Adrenal gland (tissue), 12 donors: ENCODE data around the gene PRIMA1. TPM values are rescaled to one million over a fixed set of nuclear protein-coding genes. Genes with fewer than 3 reads are reported as not detected.

Source experiments
- DNase-seq, 7 donors: peaks; one replicate each; pipeline ENCODE4 v3.0.0-alpha.2; 2019 to 2020
- H3K27ac ChIP-seq, 5 donors: fragments of 200-600 bp; sonication (generic) in 4 of 5; 1 replicate in 3 of 5; 2 replicates in 2 of 5; pipeline versions ENCODE4 v1.5.1 to v1.8.0; 2016 to 2020; ENCODE audit warnings: mild to moderate bottlenecking in 1 of 5
- H3K27me3 ChIP-seq: fragments of 200-600 bp; 2 replicates; pipeline ENCODE4 v1.8.0; 2021
- H3K36me3 ChIP-seq, 2 donors: fragments of 200-600 bp; replicated peaks in 1 of 2; 1 replicate in 1 of 2; 2 replicates in 1 of 2; pipeline versions ENCODE4 v1.5.1 to v1.8.0; 2018 to 2022
- H3K4me1 ChIP-seq, 2 donors: fragments of 200-600 bp; replicated peaks in 1 of 2; 1 replicate in 1 of 2; 2 replicates in 1 of 2; pipeline versions ENCODE4 v1.5.1 to v1.8.0; 2018 to 2021
- H3K4me3 ChIP-seq, 4 donors: fragments of 200-600 bp; sonication (generic) in 3 of 4; one replicate each; pipeline ENCODE4 v1.5.1; 2016 to 2018
- H3K9me3 ChIP-seq, 3 donors: fragments of 200-600 bp; sonication (generic) in 1 of 3; replicated peaks in 1 of 3; 1 replicate in 2 of 3; 2 replicates in 1 of 3; pipeline versions ENCODE4 v1.5.1 to v1.8.0; 2016 to 2021
- CTCF ChIP-seq, 6 experiments: fragments of 450-650 bp in 4 of 6; fragments of 200-600 bp in 2 of 6; sonication (generic) in 1 of 6; IDR thresholded peaks; 1 replicate in 5 of 6; 2 replicates in 1 of 6; pipeline versions ENCODE4 v1.5.1 to v1.8.0; 2016 to 2021; ENCODE audit warnings: antibody characterized with exemption in 6 of 6, mild to moderate bottlenecking in 2 of 6, moderate library complexity in 1 of 6
- POLR2A ChIP-seq, 2 donors: fragments of 450-650 bp; IDR thresholded peaks; one replicate each; pipeline ENCODE4 v1.6.1; 2017; ENCODE audit warnings: antibody characterized with exemption in 2 of 2, mild to moderate bottlenecking in 2 of 2, moderate library complexity in 1 of 2
- WGBS, 4 donors: extraction: QIAGEN DNeasy Blood & Tissue Kit in 2 of 4; methylation state at CpG; one replicate each; pipeline versions ENCODE4 v1.1.5 to v1.1.7; 2013 to 2017; 5-methylcytosine and 5-hydroxymethylcytosine counted together
- intact Hi-C, 2 donors: fragments of 100-400 bp; cut with DNase I; formaldehyde crosslinking; loops; one replicate each; pipeline versions ENCODE4 v1.14.1 to v1.15.0; 2022 to 2023
- polyA plus RNA-seq, 3 donors: library from polyadenylated mRNA; stranded (reverse); fragments of 200-250 nt in 2 of 3; fragments of 350-450 nt in 1 of 3; fragmentation: Illumina TruSeq in 1 of 3; extraction: RNeasy Lipid Tissue Mini Kit (QIAGEN cat#74804) in 1 of 3; gene quantifications; one replicate each; pipeline ENCODE4 v1.2.3, GENCODE V29; 2013 to 2014
- total RNA-seq, 9 donors: library from RNA; depleted of rRNA in 4 of 9; stranded (reverse); fragments of >200 nt in 4 of 9; fragments of 120-200 nt in 1 of 9; fragmentation: NEBNext Ultra II Directional in 1 of 9; extraction: Animal tissue kit (Norgen Biotek cat#: 25700) in 1 of 9; gene quantifications; one replicate each; pipeline versions ENCODE4 v1.1.0 to v1.2.4, GENCODE V29; 2013 to 2023
- donor health status: healthy with polysubstance abuse.
- donor health status: Bipolar disorder and iron deficiency.
- donor health status: DM: yes; HTN: yes; CAD: no.
- donor health status: DM: no; HTN: no; CAD: no.
- donor health status: DM: no; HTN: no; CAD: no.
- donor health status: DM: yes; HTN: yes; CAD: no.

PRIMA1 gene
- total and polyA plus RNA-seq, 12 donors, result 0.47 to 4.7 (median 1.7) TPM; not detected in 1

- no peaks in the 10 kb centered on the region for H3K27me3 ChIP-seq
- intact Hi-C loops, result no loop called here
- H3K4me1 ChIP-seq, result no peaks in the 10 kb centered on the region
- H3K4me3 ChIP-seq, result no peak overlapping the region
- no peaks in the 10 kb centered on the region for H3K9me3 ChIP-seq
- no peak overlapping the region for H3K27ac ChIP-seq
- WGBS, 4 donors, result 81 to 90% (median 85%) methylated on average over 2 of the region's 2 CpGs
- DNase-seq, result no peak
- no peaks in the 10 kb centered on the region for H3K36me3 ChIP-seq
- TF ChIP-seq POLR2A (IDR thresholded peaks at IDR 0.05), result no peak
- TF ChIP-seq CTCF (IDR thresholded peaks at IDR 0.05), result no peak
Measured at GRCh38 chr14:93676416-93676958, 111.8 kb downstream of the PRIMA1 start.

- no peaks in the 10 kb centered on the region for H3K27me3 ChIP-seq
- no peak overlapping the region for H3K4me3 ChIP-seq
- intact Hi-C loops, result no loop called here
- no peak for DNase-seq
- TF ChIP-seq CTCF (IDR thresholded peaks at IDR 0.05) (no peak), POLR2A (IDR thresholded peaks at IDR 0.05) (no peak)
- no peaks in the 10 kb centered on the region for H3K9me3 ChIP-seq
- H3K27ac ChIP-seq, result no peak overlapping the region
- no peaks in the 10 kb centered on the region for H3K36me3 ChIP-seq
- no peaks in the 10 kb centered on the region for H3K4me1 ChIP-seq
Measured at GRCh38 chr14:93675651-93676050, 112.6 kb downstream of the PRIMA1 start.

DNA sequence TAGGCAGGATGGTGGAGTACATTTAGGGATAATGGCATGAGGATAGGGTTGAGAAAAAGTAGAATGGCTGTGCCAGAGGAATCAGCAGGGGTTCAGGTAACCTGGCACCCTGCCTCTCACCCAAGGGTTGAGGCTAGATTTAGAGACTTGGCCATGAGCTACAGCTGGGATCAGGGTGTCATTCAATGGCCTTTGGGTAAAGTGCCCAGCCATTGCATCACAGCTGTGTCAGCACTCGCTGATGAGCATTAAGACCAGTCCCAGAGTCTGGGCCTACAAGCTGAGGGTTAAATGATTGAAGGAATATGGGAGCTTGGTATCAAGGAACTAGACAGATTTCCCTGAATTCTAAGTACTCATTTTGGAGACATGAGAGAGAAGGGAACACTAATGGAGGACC, 113.9 kb downstream of the PRIMA1 start:
- Histone ChIP-seq H3K27ac (no peak overlapping the region), H3K9me3 (no peaks in the 10 kb centered on the region), H3K4me3 (no peak overlapping the region), H3K36me3 (no peaks in the 10 kb centered on the region), H3K27me3 (no peaks in the 10 kb centered on the region), H3K4me1 (no peaks in the 10 kb centered on the region)
- TF ChIP-seq CTCF (IDR thresholded peaks at IDR 0.05) (no peak), POLR2A (IDR thresholded peaks at IDR 0.05) (no peak)
- no peak for DNase-seq
- 92 to 100% (median 96%) methylated on average over 1 of the region's 1 CpG for WGBS, 4 donors
- intact Hi-C loops, result no loop called here

DNA sequence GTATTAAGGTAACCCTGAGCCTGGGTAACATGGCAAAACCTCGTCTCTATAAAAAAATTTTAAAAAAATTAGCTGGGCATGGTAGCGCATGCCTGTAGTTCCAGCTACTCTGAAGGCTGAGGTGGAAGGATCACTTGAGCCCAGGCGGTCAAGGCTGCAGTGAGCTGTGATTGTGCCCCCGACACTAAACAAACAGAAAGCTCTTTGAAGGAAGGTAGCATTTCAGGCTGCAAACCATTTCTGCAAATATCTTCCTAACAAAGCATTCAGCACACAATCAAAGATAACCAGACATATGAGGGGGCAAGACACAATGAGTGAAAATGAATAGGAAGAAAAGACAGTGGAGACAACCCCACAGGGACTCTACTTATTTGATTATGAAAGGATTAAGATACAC, 118.7 kb downstream of the PRIMA1 start:
- intact Hi-C loops, result no loop called here
- DNase-seq, result no peak
- Histone ChIP-seq H3K27me3 (no peaks in the 10 kb centered on the region), H3K9me3 (peaks cover 2 to 11% (median 3%) of the 10 kb centered on the region in 3 donors), H3K4me3 (no peak overlapping the region), H3K36me3 (no peaks in the 10 kb centered on the region), H3K4me1 (no peaks in the 10 kb centered on the region), H3K27ac (no peak overlapping the region)
- 82 to 87% (median 85%) methylated on average over 4 of the region's 4 CpGs for WGBS, 4 donors
- TF ChIP-seq CTCF (IDR thresholded peaks at IDR 0.05), result no peak
- TF ChIP-seq POLR2A (IDR thresholded peaks at IDR 0.05), result no peak

Other genes starting within 250 kb of the PRIMA1 start
- not detected for gene FAM181A, start 138.9 kb upstream of the PRIMA1 start, total RNA-seq
- gene FAM181A, start 138.9 kb upstream of the PRIMA1 start, polyA plus RNA-seq, result not detected
- gene ASB2, start 188.1 kb upstream of the PRIMA1 start, total RNA-seq, result 1 to 10 TPM in 2 of 9 donors, under 1 TPM in 6, not detected in 1; 0.19 to 5.9 (median 0.57) TPM
- gene ASB2, start 188.1 kb upstream of the PRIMA1 start, polyA plus RNA-seq, result 1 to 10 TPM in 2 of 3 donors, under 1 TPM in 1; 0.44 to 3.5 (median 2.2) TPM
- not detected for gene CCDC197, start 208.8 kb upstream of the PRIMA1 start, total RNA-seq
- gene CCDC197, start 208.8 kb upstream of the PRIMA1 start, polyA plus RNA-seq, result not detected
- gene OTUB2, start 237.9 kb upstream of the PRIMA1 start, total RNA-seq, result 10 to 100 TPM in 1 of 9 donors, 1 to 10 TPM in 6, under 1 TPM in 2; 0.17 to 10.7 (median 1.6) TPM
- 1 to 10 TPM in 1 of 3 donors, under 1 TPM in 2; 0.47 to 2.0 (median 0.48) TPM for gene OTUB2, start 237.9 kb upstream of the PRIMA1 start, polyA plus RNA-seq